Activated CD4-positive, alpha-beta T cell treated with anti-CD3 and anti-CD28 coated beads, Interleukin-2, Interleukin-6, amounts not matched to agents 100 ng/mL and 50 ng/mL, durations not matched to agents 16 hours and 8 hours (primary cell): ENCODE measurements around the gene COL5A2.

Experiments used
- DNase-seq: peaks from one replicate; pipeline ENCODE4 v3.0.0-alpha.2; 2020

COL5A2 gene

DNA sequence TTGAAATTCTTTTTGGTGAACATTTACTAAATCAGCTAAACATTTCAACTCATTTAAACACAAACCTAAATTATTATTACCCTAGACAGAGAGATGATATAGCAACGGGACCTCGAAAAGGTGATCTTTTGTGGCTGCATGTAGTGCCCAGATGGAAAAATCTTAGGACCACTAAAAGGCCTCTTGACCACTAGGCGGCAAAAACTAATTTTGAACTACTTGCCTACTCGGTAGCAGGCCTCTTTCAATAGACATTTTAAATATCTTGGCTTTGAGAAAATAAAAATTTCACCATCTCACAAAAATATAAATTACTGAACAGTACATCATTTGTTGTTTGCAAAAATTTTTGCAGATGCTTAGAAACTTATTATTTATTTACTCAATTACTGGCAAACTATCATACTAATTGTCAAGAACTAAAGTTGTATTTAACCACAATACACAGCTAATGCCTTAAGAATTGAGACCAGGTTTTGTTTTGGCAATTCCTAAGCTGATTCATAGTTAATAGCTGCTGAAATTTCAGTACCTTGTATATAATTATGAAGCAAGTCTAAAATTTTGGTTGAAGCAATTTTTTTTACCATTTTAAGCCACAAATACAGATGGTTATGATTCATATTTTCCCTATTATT is 196.0 kb downstream of the COL5A2 start:
- no peak for DNase-seq
